GM13977 (cell line): ENCODE measurements around the gene TMBIM4.

Experiments
- DNase-seq: peaks from one replicate; pipeline ENCODE4 v3.0.0; 2012; ENCODE audit warnings: low spot score
- in situ Hi-C: fragments of 300-500 bp; cut with MboI; formaldehyde crosslinking; loops from one replicate; pipeline ENCODE4 v1.12.0; 2022; ENCODE audit warnings: low sequenced_read_pairs, low pct_unique_long_range_greater_than_20kb, mixed read lengths, inconsistent platforms; ENCODE audit not compliant: unreplicated experiment
- TF ChIP-seq, protein P1 (sequence below): IDR thresholded peaks from 2 replicates; pipeline ENCODE4 v1.5.1; 2012; ENCODE audit warnings: mild to moderate bottlenecking, control low read depth; ENCODE audit not compliant: insufficient read depth; ENCODE audit errors: extremely low read depth, missing control alignments

TMBIM4 gene

DNA sequence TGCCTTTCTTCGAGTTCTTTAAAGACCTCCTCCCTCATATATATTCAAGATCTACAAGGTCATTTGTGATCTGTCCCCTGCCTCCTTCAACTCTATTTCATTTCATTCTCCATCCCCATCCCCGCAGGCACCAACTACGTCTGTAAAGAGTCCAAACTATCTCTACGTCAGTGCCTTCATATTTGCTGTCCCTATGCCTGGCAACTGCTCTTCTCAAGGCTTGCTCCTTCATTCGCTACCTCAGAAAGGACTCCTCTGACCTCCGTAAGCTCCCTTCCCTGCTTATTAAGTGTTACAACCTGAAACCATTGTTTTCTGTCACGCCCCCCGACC, 39.9 kb downstream of the TMBIM4 start:
- peak; percentile 17 for DNase-seq
- in situ Hi-C loops: no loop called here
- TF ChIP-seq, protein P1, sequence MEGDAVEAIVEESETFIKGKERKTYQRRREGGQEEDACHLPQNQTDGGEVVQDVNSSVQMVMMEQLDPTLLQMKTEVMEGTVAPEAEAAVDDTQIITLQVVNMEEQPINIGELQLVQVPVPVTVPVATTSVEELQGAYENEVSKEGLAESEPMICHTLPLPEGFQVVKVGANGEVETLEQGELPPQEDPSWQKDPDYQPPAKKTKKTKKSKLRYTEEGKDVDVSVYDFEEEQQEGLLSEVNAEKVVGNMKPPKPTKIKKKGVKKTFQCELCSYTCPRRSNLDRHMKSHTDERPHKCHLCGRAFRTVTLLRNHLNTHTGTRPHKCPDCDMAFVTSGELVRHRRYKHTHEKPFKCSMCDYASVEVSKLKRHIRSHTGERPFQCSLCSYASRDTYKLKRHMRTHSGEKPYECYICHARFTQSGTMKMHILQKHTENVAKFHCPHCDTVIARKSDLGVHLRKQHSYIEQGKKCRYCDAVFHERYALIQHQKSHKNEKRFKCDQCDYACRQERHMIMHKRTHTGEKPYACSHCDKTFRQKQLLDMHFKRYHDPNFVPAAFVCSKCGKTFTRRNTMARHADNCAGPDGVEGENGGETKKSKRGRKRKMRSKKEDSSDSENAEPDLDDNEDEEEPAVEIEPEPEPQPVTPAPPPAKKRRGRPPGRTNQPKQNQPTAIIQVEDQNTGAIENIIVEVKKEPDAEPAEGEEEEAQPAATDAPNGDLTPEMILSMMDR: no peak

DNA sequence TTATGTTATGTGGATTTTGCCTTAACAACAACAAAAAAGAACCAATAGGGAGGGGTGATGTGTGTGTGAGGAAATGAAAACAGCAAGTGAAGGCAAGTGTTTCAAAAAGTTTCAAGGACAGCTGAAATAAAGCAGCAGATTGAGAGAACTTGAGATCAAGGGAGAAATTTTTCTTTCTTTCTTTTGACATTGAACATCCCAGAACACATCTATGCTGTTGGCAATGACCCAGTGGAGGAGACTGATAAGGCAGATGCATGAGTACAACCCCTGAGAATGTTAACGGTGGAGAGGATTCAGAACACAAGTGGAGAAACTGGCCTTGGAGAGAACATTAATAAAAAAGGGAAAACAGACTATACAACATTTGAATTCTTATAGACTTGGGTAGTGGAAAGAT, 42.1 kb downstream of the TMBIM4 start:
- TF ChIP-seq, protein P1: no peak
- no peak for DNase-seq
- in situ Hi-C loops: no loop called here

DNA sequence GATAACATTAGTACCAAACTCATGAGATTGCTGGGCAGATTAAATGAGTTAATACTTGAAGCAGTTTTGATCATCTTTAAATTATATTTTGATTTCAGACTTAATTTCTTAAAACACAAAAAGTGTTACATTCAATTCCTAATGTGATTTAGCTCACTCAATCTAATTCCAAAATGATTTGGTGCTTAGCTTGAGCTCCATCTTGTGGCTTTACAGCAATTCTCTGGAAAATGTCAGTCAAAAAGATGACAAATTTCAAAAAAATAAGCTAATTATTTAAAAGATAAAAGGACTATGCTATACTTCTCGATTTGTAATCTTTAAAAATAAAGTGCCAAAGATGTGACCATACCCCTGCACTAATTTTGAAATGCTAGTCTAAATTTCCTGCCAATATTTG, 49.3 kb downstream of the TMBIM4 start:
- no peak for DNase-seq
- in situ Hi-C loops: no loop called here
- TF ChIP-seq, protein P1: no peak

- in situ Hi-C loops: no loop called here
- TF ChIP-seq, protein P1: no peak
- DNase-seq: no peak
Measured at GRCh38 chr12:66119870-66120241, 49.9 kb downstream of the TMBIM4 start.

DNA sequence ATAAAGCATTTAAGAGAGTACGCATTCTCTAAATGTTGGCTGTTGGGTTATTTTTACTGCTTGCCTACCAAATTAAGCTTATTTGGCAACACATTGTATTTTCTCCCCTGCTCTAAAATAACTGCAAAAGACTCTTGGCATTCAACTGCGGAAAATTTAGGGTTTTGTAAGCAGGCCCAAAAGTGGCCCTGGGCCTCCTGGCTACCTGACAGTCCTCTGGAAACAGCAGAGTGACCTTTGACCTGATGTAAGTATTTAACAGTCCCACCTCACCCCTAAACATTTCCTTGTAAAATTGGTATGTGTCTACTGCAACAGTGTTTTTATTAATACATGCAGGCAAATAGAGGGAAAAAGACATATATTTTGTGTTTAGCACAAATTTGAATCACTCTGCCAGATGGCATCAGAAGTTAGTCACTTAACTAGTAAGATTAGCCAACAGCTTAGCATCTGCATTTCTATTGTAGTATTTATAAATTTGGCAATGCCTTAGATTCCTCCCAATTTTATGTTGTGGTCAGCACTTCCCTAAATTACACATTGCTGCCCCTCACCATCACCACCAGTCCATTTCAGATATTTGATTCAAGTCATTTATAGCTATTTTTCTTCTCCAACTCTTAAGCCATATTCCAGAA, 50.4 kb downstream of the TMBIM4 start:
- TF ChIP-seq, protein P1: no peak
- in situ Hi-C loops: no loop called here
- no peak for DNase-seq

- no peak for DNase-seq
- TF ChIP-seq, protein P1: no peak
- in situ Hi-C loops: no loop called here
Measured at GRCh38 chr12:66118240-66118891, 51.4 kb downstream of the TMBIM4 start.
